Measurements from ENCODE around the gene PDPK1.
"Not testable (repeated sequence)": the region's sequence is repeated elsewhere in the genome, so short reads cannot be mapped to it uniquely, and the experiment has no call there.

PDPK1 gene

GRCh38 chr16:2614761-2615191, 77.0 kb downstream of the PDPK1 start:
- ChIA-PET CTCF (no interaction called here), POLR2A (no interaction called here)
- no peak for TF ChIP-seq CTCF (IDR thresholded peaks at IDR 0.05; ENCODE audit: control extremely low read depth, extremely low read depth, low read depth, missing control alignments)
- DNase-seq (ENCODE audit: extremely low spot score): no peak

GRCh38 chr16:2618964-2619363, 81.1 kb downstream of the PDPK1 start:
- DNase-seq (ENCODE audit: extremely low spot score); CTCF ChIA-PET; POLR2A ChIA-PET: not testable (repeated sequence)

- DNase-seq (ENCODE audit: extremely low spot score); POLR2A ChIA-PET; CTCF ChIA-PET: not testable (repeated sequence)
These were observed 81.8 kb downstream of the PDPK1 start for GRCh38 chr16:2619628-2620027.

- CTCF ChIA-PET; DNase-seq (ENCODE audit: extremely low spot score); POLR2A ChIA-PET: not testable (repeated sequence)
These were observed 83.0 kb downstream of the PDPK1 start for GRCh38 chr16:2620870-2621269.

GRCh38 chr16:2621395-2621794, 83.6 kb downstream of the PDPK1 start:
- POLR2A ChIA-PET; DNase-seq (ENCODE audit: extremely low spot score); CTCF ChIA-PET: not testable (repeated sequence)

GRCh38 chr16:2627075-2627474, 89.3 kb downstream of the PDPK1 start:
- CTCF ChIA-PET; DNase-seq (ENCODE audit: extremely low spot score); POLR2A ChIA-PET: not testable (repeated sequence)

GRCh38 chr16:2631203-2631602, 93.4 kb downstream of the PDPK1 start:
- POLR2A ChIA-PET: not testable (repeated sequence)

GRCh38 chr16:2632291-2632690, 94.5 kb downstream of the PDPK1 start:
- POLR2A ChIA-PET; DNase-seq (ENCODE audit: extremely low spot score); CTCF ChIA-PET: not testable (repeated sequence)

More at GRCh38 chr16:2631203-2631602, 93.4 kb downstream of the PDPK1 start:
- CTCF ChIA-PET; DNase-seq (ENCODE audit: extremely low spot score): not testable (repeated sequence)

- not testable (repeated sequence) for DNase-seq (ENCODE audit: extremely low spot score)
These were observed 101.4 kb downstream of the PDPK1 start for GRCh38 chr16:2639071-2639721.

GRCh38 chr16:2639722-2640072, 101.9 kb downstream of the PDPK1 start:
- DNase-seq (ENCODE audit: extremely low spot score); POLR2A ChIA-PET; CTCF ChIA-PET: not testable (repeated sequence)

More at GRCh38 chr16:2639071-2639721, 101.4 kb downstream of the PDPK1 start:
- peak; percentile 26 for TF ChIP-seq CTCF (IDR thresholded peaks at IDR 0.05; ENCODE audit: control extremely low read depth, extremely low read depth, low read depth, missing control alignments)
- CTCF ChIA-PET, POLR2A ChIA-PET: not testable (repeated sequence)

GRCh38 chr16:2642561-2642960, 104.7 kb downstream of the PDPK1 start:
- DNase-seq (ENCODE audit: extremely low spot score); POLR2A ChIA-PET; CTCF ChIA-PET: not testable (repeated sequence)

- POLR2A ChIA-PET; CTCF ChIA-PET; DNase-seq (ENCODE audit: extremely low spot score): not testable (repeated sequence)
These were observed 107.1 kb downstream of the PDPK1 start for GRCh38 chr16:2644754-2645453.

GRCh38 chr16:2651268-2651871, 113.5 kb downstream of the PDPK1 start:
- DNase-seq (ENCODE audit: extremely low spot score); POLR2A ChIA-PET; CTCF ChIA-PET: not testable (repeated sequence)

Measured in GM10248 (cell line).